Pancreas (tissue), 10 donors: ENCODE data around the gene CHAC1. TPM values are rescaled to one million over a fixed set of nuclear protein-coding genes. Genes with fewer than 3 reads are reported as not detected.
A peak's percentile ranks its signal among the peaks of the same experiment; 100 is the strongest.

Experiments used
- ATAC-seq, 4 donors: fragments of 200-7000 bp; cut with Tn5 transposase; one replicate each; pipeline versions ENCODE4 v1.8.0 to v1.9.1; 2020; ENCODE audit warnings: mild to moderate bottlenecking in 4 of 4, moderate library complexity in 4 of 4
- DNase-seq, 6 donors: peaks; one replicate each; pipeline ENCODE4 v3.0.0-alpha.2; 2020
- FAIRE-seq: peaks from 2 replicates; lab custom pipeline; 2012; peaks lifted over from hg19 to GRCh38; lab: Jason Lieb, UNC
- H3K27ac ChIP-seq, 4 donors: fragments of 200-600 bp; sonication (generic); 1 replicate in 3 of 4; 2 replicates in 1 of 4; pipeline versions ENCODE4 v1.5.0 to v1.8.0; 2020
- H3K27me3 ChIP-seq, 4 donors: fragments of 200-600 bp; one replicate each; pipeline ENCODE4 v1.8.0; 2021
- H3K36me3 ChIP-seq, 3 donors: fragments of 200-600 bp; sonication (generic) in 1 of 3; one replicate each; pipeline versions ENCODE4 v1.5.0 to v1.8.0; 2020 to 2021
- H3K4me1 ChIP-seq, 3 donors: fragments of 200-600 bp; one replicate each; pipeline ENCODE4 v1.8.0; 2021
- H3K4me3 ChIP-seq, 4 donors: fragments of 200-600 bp; sonication (generic) in 2 of 4; one replicate each; pipeline versions ENCODE4 v1.5.0 to v1.8.0; 2020 to 2021
- H3K9me3 ChIP-seq, 4 donors: fragments of 200-600 bp; one replicate each; pipeline ENCODE4 v1.8.0; 2021
- WGBS, 2 donors: extraction: QIAGEN DNeasy Blood & Tissue Kit; methylation state at CpG; one replicate each; pipeline ENCODE4 v1.1.7; 2013; 5-methylcytosine and 5-hydroxymethylcytosine counted together
- intact Hi-C, 3 donors: fragments of 100-400 bp; cut with DNase I; formaldehyde crosslinking; loops; one replicate each; pipeline versions ENCODE4 v1.11.1 to v1.14.2; 2022
- polyA plus RNA-seq, 2 donors: library from polyadenylated mRNA; stranded (reverse); fragments of 200-250 nt; gene quantifications; one replicate each; pipeline ENCODE4 v1.2.3, GENCODE V29; 2013
- total RNA-seq, 6 donors: library from RNA; stranded (reverse); fragmentation: NEBNext Ultra II Directional in 4 of 6; extraction: Animal tissue kit (Norgen Biotek cat#: 25700) in 4 of 6; gene quantifications; one replicate each; pipeline versions ENCODE4 v1.2.1 to v1.2.4, GENCODE V29; 2021 to 2023
- TF ChIP-seq, protein P1 (sequence below), 4 donors: fragments of 200-600 bp; sonication (generic) in 3 of 4; IDR thresholded peaks; one replicate each; pipeline versions ENCODE4 v1.5.0 to v1.8.0; 2021; ENCODE audit warnings: antibody characterized with exemption in 4 of 4
- donor health status: healthy with polysubstance abuse.
- donor health status: DM: no; HTN: no; CAD: no; lungs with moderate emphysema.
- donor health status: DM: no; HTN: no; CAD: no.
- donor health status: control.
- donor health status: control.
- donor health status: Bipolar disorder and iron deficiency.
- donor health status: DM: yes; HTN: yes; CAD: no.
- donor health status: DM: no; HTN: no; CAD: no.
- donor health status: DM: no; HTN: no; CAD: no.
- donor health status: DM: yes; HTN: yes; CAD: no.

The CHAC1 gene, protein sequence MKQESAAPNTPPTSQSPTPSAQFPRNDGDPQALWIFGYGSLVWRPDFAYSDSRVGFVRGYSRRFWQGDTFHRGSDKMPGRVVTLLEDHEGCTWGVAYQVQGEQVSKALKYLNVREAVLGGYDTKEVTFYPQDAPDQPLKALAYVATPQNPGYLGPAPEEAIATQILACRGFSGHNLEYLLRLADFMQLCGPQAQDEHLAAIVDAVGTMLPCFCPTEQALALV
- 10 to 100 TPM in 1 of 6 donors, 1 to 10 TPM in 4, under 1 TPM in 1; 0.40 to 90.5 (median 2.2) TPM for total RNA-seq
- polyA plus RNA-seq = 1 to 10 TPM; 2.5 to 6.1 TPM

DNA sequence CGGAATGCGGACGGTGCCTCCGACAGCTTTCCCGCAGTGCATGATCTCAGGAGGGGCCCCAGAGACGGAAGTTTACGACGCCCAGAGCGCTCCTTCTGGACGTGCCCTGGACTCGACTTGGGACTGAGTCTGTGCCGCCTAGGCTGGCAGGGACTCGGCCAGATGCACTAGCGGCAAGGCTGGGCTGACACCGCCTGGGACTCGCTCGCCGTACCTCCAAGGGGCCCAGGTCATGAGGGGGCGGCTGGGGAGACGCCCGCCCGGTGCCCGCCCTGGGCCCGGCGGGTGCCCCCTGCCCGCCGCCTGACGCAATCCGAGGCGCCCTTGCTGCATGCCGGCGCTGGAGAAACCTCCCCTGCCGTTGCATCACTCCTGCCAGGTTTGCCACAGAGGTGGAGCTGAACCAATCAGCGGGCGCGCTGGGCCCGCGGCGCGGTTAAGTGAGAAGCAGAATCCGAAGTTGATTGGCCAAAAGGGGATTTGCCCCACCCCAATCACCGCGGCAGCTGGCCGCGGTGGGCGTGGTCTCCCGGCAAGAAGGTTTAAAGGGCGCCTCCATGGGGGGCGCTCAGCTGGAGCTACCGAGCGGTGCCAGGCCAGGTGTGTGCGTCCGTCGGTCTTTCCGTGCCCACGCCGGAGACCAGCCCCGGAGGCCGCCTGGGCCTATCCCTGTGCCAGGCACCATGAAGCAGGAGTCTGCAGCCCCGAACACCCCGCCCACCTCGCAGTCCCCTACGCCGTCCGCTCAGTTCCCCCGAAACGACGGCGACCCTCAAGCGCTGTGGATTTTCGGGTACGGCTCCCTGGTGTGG, at the start of gene CHAC1:
TSS of gene CHAC1 (plus strand) at position 571 of the 812 bp plus-strand sequence. CDS start at position 684, 113 bp downstream.
- Histone ChIP-seq H3K27ac (peak within 1 kb of the TSS; percentile 74 to 85 (median 78)), H3K4me3 (peak within 1 kb of the TSS; percentile 38 to 67 (median 54)), H3K9me3 (no peaks in the 10 kb centered on the region), H3K36me3 (no peaks in the 10 kb centered on the region), H3K4me1 (peaks cover 14 to 30% (median 30%) of the 10 kb centered on the region in 3 donors), H3K27me3 (no peaks in the 10 kb centered on the region)
- 1% methylated on average over 71 to 72 of the region's 72 CpGs for WGBS, 2 donors
- FAIRE-seq = no peak
- intact Hi-C loops = no loop called here
- ATAC-seq = peak; percentile 86 to 92 (median 90)
- peak; percentile 95 to 98 (median 96) for DNase-seq
- TF ChIP-seq, protein P1, sequence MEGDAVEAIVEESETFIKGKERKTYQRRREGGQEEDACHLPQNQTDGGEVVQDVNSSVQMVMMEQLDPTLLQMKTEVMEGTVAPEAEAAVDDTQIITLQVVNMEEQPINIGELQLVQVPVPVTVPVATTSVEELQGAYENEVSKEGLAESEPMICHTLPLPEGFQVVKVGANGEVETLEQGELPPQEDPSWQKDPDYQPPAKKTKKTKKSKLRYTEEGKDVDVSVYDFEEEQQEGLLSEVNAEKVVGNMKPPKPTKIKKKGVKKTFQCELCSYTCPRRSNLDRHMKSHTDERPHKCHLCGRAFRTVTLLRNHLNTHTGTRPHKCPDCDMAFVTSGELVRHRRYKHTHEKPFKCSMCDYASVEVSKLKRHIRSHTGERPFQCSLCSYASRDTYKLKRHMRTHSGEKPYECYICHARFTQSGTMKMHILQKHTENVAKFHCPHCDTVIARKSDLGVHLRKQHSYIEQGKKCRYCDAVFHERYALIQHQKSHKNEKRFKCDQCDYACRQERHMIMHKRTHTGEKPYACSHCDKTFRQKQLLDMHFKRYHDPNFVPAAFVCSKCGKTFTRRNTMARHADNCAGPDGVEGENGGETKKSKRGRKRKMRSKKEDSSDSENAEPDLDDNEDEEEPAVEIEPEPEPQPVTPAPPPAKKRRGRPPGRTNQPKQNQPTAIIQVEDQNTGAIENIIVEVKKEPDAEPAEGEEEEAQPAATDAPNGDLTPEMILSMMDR (IDR thresholded peaks at IDR 0.05) = no peak

DNA sequence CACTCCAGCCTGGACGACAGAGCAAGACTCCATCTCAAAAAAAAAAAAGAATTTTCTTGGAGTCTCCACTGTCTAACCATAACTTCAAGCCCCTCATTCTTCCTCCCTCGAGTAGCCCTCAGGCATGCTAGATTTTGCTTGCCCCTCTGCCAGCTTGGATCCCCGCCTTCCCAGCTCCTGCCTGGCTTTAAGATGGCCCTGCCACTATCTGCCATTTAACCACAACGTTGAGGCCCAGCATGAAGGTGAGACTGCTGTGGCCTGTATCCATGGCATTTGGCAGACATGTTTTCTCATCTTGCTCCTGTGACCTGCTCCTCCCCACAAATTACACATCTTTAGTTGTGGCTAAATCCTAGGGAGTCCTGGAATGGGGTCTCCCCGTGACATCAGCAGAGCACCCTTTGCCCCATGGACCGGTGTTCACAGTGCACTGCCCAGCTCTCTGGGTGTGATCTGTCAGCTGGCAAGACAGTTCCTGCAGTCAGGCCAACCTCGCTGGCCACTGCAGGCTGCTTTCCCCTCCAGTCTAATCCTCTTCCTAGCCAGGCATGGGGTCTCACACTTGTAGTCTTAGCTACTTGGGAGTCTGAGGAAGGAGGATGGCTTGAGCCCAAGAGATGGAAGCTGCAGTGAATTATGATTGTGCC, 48.6 kb upstream of the CHAC1 start:
- peaks cover 6 to 19% (median 11%) of the 10 kb centered on the region in 3 donors for H3K4me1 ChIP-seq
- no peaks in the 10 kb centered on the region for H3K9me3 ChIP-seq
- TF ChIP-seq, protein P1 (IDR thresholded peaks at IDR 0.05) = no peak
- ATAC-seq (no peak), DNase-seq (no peak), FAIRE-seq (no peak)
- H3K27ac ChIP-seq = no peak overlapping the region
- 68 to 84% methylated on average over 7 of the region's 7 CpGs for WGBS, 2 donors
- no peak overlapping the region for H3K4me3 ChIP-seq
- H3K27me3 ChIP-seq = no peaks in the 10 kb centered on the region
- peaks cover 0 to 24% (median 8%) of the 10 kb centered on the region in 3 donors for H3K36me3 ChIP-seq
- intact Hi-C loops = loop anchor here in 2 of 3 donors (5.0 to 10.0 kb wide), 4 partner anchors 110 to 420 kb away; no protein-coding TSS in a partner anchor

DNA sequence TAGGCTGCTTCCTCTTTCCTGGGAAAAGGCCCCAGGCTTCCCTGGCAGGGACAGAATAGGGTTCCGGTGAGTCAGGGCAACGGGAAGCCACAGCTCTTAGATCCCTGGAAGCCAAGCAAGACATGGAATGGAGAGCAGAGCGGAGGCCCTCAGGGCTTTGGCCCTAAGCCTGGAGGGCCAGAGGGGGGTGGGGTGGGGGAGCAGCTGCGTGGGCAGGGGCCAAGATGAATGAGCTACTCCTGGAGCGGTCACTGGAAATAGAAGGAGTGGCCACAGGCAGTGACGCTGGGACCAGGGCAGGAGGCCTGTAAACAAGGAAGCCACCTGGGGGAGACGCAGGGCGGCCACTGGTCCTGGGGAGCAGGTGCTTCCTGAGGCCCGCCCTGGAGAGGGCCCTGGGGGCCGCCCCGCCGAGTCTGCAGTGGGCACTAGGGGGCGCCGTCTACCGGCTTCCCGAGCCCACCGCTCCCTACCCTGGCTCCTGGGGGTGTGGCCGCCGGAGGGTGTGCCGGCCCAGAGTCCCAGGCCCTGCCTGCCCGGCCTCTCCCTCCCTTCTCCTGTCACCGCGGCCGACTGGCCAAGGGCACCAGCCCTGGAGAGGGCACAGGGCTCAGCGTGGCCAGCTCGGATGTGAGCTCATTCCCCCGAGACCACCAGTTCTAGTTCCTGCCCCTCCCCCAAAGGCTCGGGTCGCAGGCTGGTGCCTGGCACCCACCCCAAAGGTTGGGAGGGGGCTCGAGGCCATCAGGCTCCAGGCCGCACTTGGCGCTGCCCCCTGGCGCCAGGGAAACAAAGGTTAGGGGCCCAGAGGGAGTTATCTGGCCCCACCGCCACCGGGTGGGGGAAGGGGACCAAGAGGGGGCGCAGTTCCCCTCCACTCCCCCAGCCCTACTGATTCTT, 46.9 kb upstream of the CHAC1 start:
- no peaks in the 10 kb centered on the region for H3K27me3 ChIP-seq
- TF ChIP-seq, protein P1 (IDR thresholded peaks at IDR 0.05) = peak; percentile 80 to 88 (median 86)
- H3K4me3 ChIP-seq = peak overlapping the region in 3 of 4 donors; percentile 16 to 52 (median 40)
- intact Hi-C loops = loop anchor here in 2 of 3 donors (5.0 to 10.0 kb wide), 3 partner anchors 108 to 418 kb away; no protein-coding TSS in a partner anchor
- WGBS, 2 donors = 2 to 3% methylated on average over 19 to 36 of the region's 36 CpGs
- H3K4me1 ChIP-seq = peaks cover 6 to 19% (median 11%) of the 10 kb centered on the region in 3 donors
- peak; percentile 87 to 90 (median 88) for ATAC-seq
- H3K9me3 ChIP-seq = no peaks in the 10 kb centered on the region
- no peak for FAIRE-seq
- peak overlapping the region; percentile 84 to 93 (median 90) for H3K27ac ChIP-seq
- DNase-seq = peak; percentile 92 to 97 (median 94)
- H3K36me3 ChIP-seq = peaks cover 0 to 11% (median 8%) of the 10 kb centered on the region in 3 donors
